Measurements from ENCODE around the gene ZBTB32. TPM values are rescaled to one million over a fixed set of nuclear protein-coding genes. Genes with fewer than 3 reads are reported as not detected.
A peak's percentile ranks its signal among the peaks of the same experiment; 100 is the strongest.

The ZBTB32 gene
- total and polyA plus RNA-seq, 4 donors: 0.47 TPM; not detected in 3

GRCh38 chr19:35712567-35713505, 8.5 kb downstream of the ZBTB32 start:
- DNase-seq (ENCODE audit: low spot score): peak; percentile 58
- no peak for TF ChIP-seq YY1 (IDR thresholded peaks at IDR 0.05)
- no peak for TF ChIP-seq JUND (IDR thresholded peaks at IDR 0.05)
- no peak for TF ChIP-seq GABPA (IDR thresholded peaks at IDR 0.05 in 1 of 2, conservative IDR thresholded peaks at IDR 0.05 in 1 of 2)
- no peak for TF ChIP-seq HNF4A (conservative IDR thresholded peaks at IDR 0.05)
- no peak for TF ChIP-seq RXRA (IDR thresholded peaks at IDR 0.05)
- TF ChIP-seq TAF1 (conservative IDR thresholded peaks at IDR 0.05): no peak
- TF ChIP-seq RAD21 (IDR thresholded peaks at IDR 0.05): no peak
- TF ChIP-seq EGR1 (IDR thresholded peaks at IDR 0.05; ENCODE audit: low read depth in 2 of 2): no peak
- TF ChIP-seq SP1 (IDR thresholded peaks at IDR 0.05): no peak
- no peak for TF ChIP-seq MAX (IDR thresholded peaks at IDR 0.05)
- TF ChIP-seq REST (IDR thresholded peaks at IDR 0.05): no peak
- TF ChIP-seq HNF4G (IDR thresholded peaks at IDR 0.05): no peak
- no peak for TF ChIP-seq FOXA2 (IDR thresholded peaks at IDR 0.05)
- TF ChIP-seq, protein P1, sequence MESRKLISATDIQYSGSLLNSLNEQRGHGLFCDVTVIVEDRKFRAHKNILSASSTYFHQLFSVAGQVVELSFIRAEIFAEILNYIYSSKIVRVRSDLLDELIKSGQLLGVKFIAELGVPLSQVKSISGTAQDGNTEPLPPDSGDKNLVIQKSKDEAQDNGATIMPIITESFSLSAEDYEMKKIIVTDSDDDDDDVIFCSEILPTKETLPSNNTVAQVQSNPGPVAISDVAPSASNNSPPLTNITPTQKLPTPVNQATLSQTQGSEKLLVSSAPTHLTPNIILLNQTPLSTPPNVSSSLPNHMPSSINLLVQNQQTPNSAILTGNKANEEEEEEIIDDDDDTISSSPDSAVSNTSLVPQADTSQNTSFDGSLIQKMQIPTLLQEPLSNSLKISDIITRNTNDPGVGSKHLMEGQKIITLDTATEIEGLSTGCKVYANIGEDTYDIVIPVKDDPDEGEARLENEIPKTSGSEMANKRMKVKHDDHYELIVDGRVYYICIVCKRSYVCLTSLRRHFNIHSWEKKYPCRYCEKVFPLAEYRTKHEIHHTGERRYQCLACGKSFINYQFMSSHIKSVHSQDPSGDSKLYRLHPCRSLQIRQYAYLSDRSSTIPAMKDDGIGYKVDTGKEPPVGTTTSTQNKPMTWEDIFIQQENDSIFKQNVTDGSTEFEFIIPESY (IDR thresholded peaks at IDR 0.05): no peak
- TF ChIP-seq ATF3 (IDR thresholded peaks at IDR 0.05): no peak
- TF ChIP-seq FOXA1 (IDR thresholded peaks at IDR 0.05): no peak
- no peak for TF ChIP-seq NR2F2 (IDR thresholded peaks at IDR 0.05)
- 76% methylated on average over 11 of the region's 11 CpGs for WGBS

DNA sequence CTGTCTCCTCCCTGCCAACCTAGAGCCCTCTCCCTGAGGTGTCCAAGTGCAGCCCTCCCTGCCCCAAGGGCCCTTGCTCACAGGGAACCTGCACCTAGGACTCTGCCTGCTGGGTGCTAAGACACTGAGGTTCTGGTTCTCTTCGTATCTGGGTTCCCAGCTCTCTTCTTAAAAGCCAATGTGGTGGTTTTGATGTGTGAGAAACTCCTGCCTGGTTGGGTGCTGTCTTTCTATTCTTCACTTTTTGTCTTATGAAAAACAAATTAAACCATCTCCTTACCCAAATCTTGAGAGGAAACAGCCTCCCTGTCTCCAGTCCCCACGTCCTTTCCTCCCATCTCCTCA, 9.1 kb downstream of the ZBTB32 start:
- Histone ChIP-seq H3K4me1 (ENCODE audit: control insufficient read depth in 4 of 4, insufficient read depth in 4 of 4, low read length in 3 of 4) (peaks cover 5 to 16% (median 8%) of the 10 kb centered on the region in 4 donors), H3K9me3 (ENCODE audit: control insufficient read depth in 4 of 4, low read length in 3 of 4) (no peaks in the 10 kb centered on the region), H3K27me3 (ENCODE audit: control insufficient read depth in 4 of 4, insufficient read depth in 4 of 4, low read length in 3 of 4) (no peaks in the 10 kb centered on the region), H3K27ac (ENCODE audit: low read depth in 1 of 2, low read length in 2 of 2) (no peak overlapping the region), H3K36me3 (ENCODE audit: control insufficient read depth in 4 of 4, insufficient read depth in 3 of 4, low read depth in 1 of 4, low read length in 3 of 4) (no peaks in the 10 kb centered on the region), H3K4me3 (ENCODE audit: low read depth in 1 of 3, low read length in 3 of 3) (no peak overlapping the region), H3K9ac (ENCODE audit: low read depth in 1 of 2, low read length in 2 of 2) (no peak overlapping the region)
- WGBS: 78% methylated on average over 2 of the region's 2 CpGs
- TF ChIP-seq HNF4G (IDR thresholded peaks at IDR 0.05) (no peak), MAX (IDR thresholded peaks at IDR 0.05) (no peak), EGR1 (IDR thresholded peaks at IDR 0.05; ENCODE audit: low read depth in 2 of 2) (no peak), REST (IDR thresholded peaks at IDR 0.05) (no peak), FOXA1 (IDR thresholded peaks at IDR 0.05) (no peak), YY1 (IDR thresholded peaks at IDR 0.05) (no peak), JUND (IDR thresholded peaks at IDR 0.05) (no peak)
- DNase-seq (ENCODE audit: low spot score): no peak

More at GRCh38 chr19:35712567-35713505, 8.5 kb downstream of the ZBTB32 start:
- no peak overlapping the region for H3K9ac ChIP-seq (ENCODE audit: low read depth in 1 of 2, low read length in 2 of 2)
- no peaks in the 10 kb centered on the region for H3K27me3 ChIP-seq (ENCODE audit: control insufficient read depth in 4 of 4, insufficient read depth in 4 of 4, low read length in 3 of 4)
- peaks cover 5 to 15% (median 8%) of the 10 kb centered on the region in 4 donors for H3K4me1 ChIP-seq (ENCODE audit: control insufficient read depth in 4 of 4, insufficient read depth in 4 of 4, low read length in 3 of 4)
- no peak overlapping the region for H3K27ac ChIP-seq (ENCODE audit: low read depth in 1 of 2, low read length in 2 of 2)
- H3K4me3 ChIP-seq (ENCODE audit: low read depth in 1 of 3, low read length in 3 of 3): no peak overlapping the region
- no peaks in the 10 kb centered on the region for H3K36me3 ChIP-seq (ENCODE audit: control insufficient read depth in 4 of 4, insufficient read depth in 3 of 4, low read depth in 1 of 4, low read length in 3 of 4)
- H3K9me3 ChIP-seq (ENCODE audit: control insufficient read depth in 4 of 4, low read length in 3 of 4): no peaks in the 10 kb centered on the region
